BE2C (cell line): ENCODE measurements around the gene ENAM.

Experiments used
- DNase-seq: peaks from one replicate; pipeline ENCODE4 v3.0.0-alpha.2; 2020
- H3K27me3 ChIP-seq: fragments of 250-450 bp; sonication (Bioruptor Pico); 2 replicates; pipeline ENCODE4 v1.5.1; 2020; ENCODE audit warnings: mild to moderate bottlenecking
- H3K36me3 ChIP-seq: fragments of 250-450 bp; sonication (Bioruptor Pico); 2 replicates; pipeline ENCODE4 v1.5.1; 2020; ENCODE audit warnings: mild to moderate bottlenecking
- H3K4me1 ChIP-seq: fragments of 250-450 bp; sonication (Bioruptor Pico); 2 replicates; pipeline ENCODE4 v1.5.1; 2020
- H3K4me3 ChIP-seq: 2 replicates; pipeline ENCODE4 v1.5.1; 2011; ENCODE audit warnings: low read depth, low read length
- H3K9me3 ChIP-seq: fragments of 250-450 bp; sonication (Bioruptor Pico); 2 replicates; pipeline ENCODE4 v1.5.1; 2020
- CTCF ChIP-seq: IDR thresholded peaks from 2 replicates; pipeline ENCODE4 v1.5.1; 2012; ENCODE audit warnings: mild to moderate bottlenecking, low read depth, low read length

ENAM gene

GRCh38 chr4:70606459-70606858 is 22.1 kb upstream of the ENAM start:
- no peaks in the 10 kb centered on the region for H3K9me3 ChIP-seq
- H3K4me3 ChIP-seq = no peak overlapping the region
- no peaks in the 10 kb centered on the region for H3K36me3 ChIP-seq
- no peak for TF ChIP-seq CTCF
- DNase-seq = no peak
- H3K4me1 ChIP-seq = no peaks in the 10 kb centered on the region
- no peaks in the 10 kb centered on the region; the same call in 1 of the 2 replicates for H3K27me3 ChIP-seq

GRCh38 chr4:70607334-70607853 is 21.1 kb upstream of the ENAM start:
- no peak for TF ChIP-seq CTCF
- Histone ChIP-seq H3K27me3 (no peaks in the 10 kb centered on the region; the same call in 1 of the 2 replicates), H3K9me3 (no peaks in the 10 kb centered on the region), H3K36me3 (no peaks in the 10 kb centered on the region), H3K4me1 (no peaks in the 10 kb centered on the region), H3K4me3 (no peak overlapping the region)
- DNase-seq = no peak

GRCh38 chr4:70608324-70608723 is 20.2 kb upstream of the ENAM start:
- H3K4me3 ChIP-seq = no peak overlapping the region
- no peaks in the 10 kb centered on the region for H3K4me1 ChIP-seq
- TF ChIP-seq CTCF = no peak
- H3K27me3 ChIP-seq = no peaks in the 10 kb centered on the region; the same call in 1 of the 2 replicates
- H3K36me3 ChIP-seq = no peaks in the 10 kb centered on the region
- no peak for DNase-seq
- H3K9me3 ChIP-seq = no peaks in the 10 kb centered on the region

GRCh38 chr4:70613306-70614183 is 15.0 kb upstream of the ENAM start:
- Histone ChIP-seq H3K36me3 (no peaks in the 10 kb centered on the region), H3K4me1 (no peaks in the 10 kb centered on the region), H3K4me3 (no peak overlapping the region), H3K9me3 (no peaks in the 10 kb centered on the region), H3K27me3 (no peaks in the 10 kb centered on the region)
- no peak for TF ChIP-seq CTCF
- DNase-seq = no peak

- no peak overlapping the region for H3K4me3 ChIP-seq
- TF ChIP-seq CTCF = no peak
- no peak for DNase-seq
- H3K9me3 ChIP-seq = no peaks in the 10 kb centered on the region
- no peaks in the 10 kb centered on the region for H3K27me3 ChIP-seq
- no peaks in the 10 kb centered on the region for H3K36me3 ChIP-seq
- H3K4me1 ChIP-seq = no peaks in the 10 kb centered on the region
Measured at GRCh38 chr4:70614184-70614555, 14.4 kb upstream of the ENAM start.

- no peak for DNase-seq
- Histone ChIP-seq H3K4me3 (no peak overlapping the region), H3K9me3 (no peaks in the 10 kb centered on the region), H3K36me3 (no peaks in the 10 kb centered on the region), H3K27me3 (no peaks in the 10 kb centered on the region), H3K4me1 (no peaks in the 10 kb centered on the region)
- no peak for TF ChIP-seq CTCF
Measured at GRCh38 chr4:70619288-70619687, 9.3 kb upstream of the ENAM start.
